Measurements from ENCODE around the gene CEBPE. TPM values are rescaled to one million over a fixed set of nuclear protein-coding genes. Genes with fewer than 3 reads are reported as not detected.

CEBPE gene
- total RNA-seq, 6 experiments from 2014 or later: not detected

GRCh38 chr14:23115918-23116317, 3.1 kb downstream of the CEBPE start:
- Mint-ChIP-seq H3K27ac (peak overlapping the region; percentile 99), H3K36me3 (ENCODE audit: low read depth) (no peaks in the 10 kb centered on the region), H3K4me1 (ENCODE audit: low read depth) (peaks cover 50% of the 10 kb centered on the region), H3K27me3 (ENCODE audit: insufficient read depth) (peaks cover 2% of the 10 kb centered on the region; the same call in 1 of the 2 replicates), H3K4me3 (peak overlapping the region; percentile 86; the same call in 1 of the 2 replicates), H3K9me3 (no peaks in the 10 kb centered on the region)
- TF ChIP-seq, protein P1, sequence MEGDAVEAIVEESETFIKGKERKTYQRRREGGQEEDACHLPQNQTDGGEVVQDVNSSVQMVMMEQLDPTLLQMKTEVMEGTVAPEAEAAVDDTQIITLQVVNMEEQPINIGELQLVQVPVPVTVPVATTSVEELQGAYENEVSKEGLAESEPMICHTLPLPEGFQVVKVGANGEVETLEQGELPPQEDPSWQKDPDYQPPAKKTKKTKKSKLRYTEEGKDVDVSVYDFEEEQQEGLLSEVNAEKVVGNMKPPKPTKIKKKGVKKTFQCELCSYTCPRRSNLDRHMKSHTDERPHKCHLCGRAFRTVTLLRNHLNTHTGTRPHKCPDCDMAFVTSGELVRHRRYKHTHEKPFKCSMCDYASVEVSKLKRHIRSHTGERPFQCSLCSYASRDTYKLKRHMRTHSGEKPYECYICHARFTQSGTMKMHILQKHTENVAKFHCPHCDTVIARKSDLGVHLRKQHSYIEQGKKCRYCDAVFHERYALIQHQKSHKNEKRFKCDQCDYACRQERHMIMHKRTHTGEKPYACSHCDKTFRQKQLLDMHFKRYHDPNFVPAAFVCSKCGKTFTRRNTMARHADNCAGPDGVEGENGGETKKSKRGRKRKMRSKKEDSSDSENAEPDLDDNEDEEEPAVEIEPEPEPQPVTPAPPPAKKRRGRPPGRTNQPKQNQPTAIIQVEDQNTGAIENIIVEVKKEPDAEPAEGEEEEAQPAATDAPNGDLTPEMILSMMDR (IDR thresholded peaks at IDR 0.05): no peak
- DNase-seq: peak; percentile 16

GRCh38 chr14:23115039-23115731, 3.9 kb downstream of the CEBPE start:
- H3K4me1 Mint-ChIP-seq (ENCODE audit: low read depth): peaks cover 43% of the 10 kb centered on the region
- H3K27me3 Mint-ChIP-seq (ENCODE audit: insufficient read depth): peaks cover 2% of the 10 kb centered on the region; the same call in 1 of the 2 replicates
- H3K9me3 Mint-ChIP-seq: no peaks in the 10 kb centered on the region
- TF ChIP-seq, protein P1 (IDR thresholded peaks at IDR 0.05): no peak
- DNase-seq: peak; percentile 97
- peak overlapping the region; percentile 99 for H3K27ac Mint-ChIP-seq
- no peaks in the 10 kb centered on the region for H3K36me3 Mint-ChIP-seq (ENCODE audit: low read depth)
- peak overlapping the region; percentile 86 for H3K4me3 Mint-ChIP-seq

GRCh38 chr14:23114669-23115038, 4.4 kb downstream of the CEBPE start:
- Mint-ChIP-seq H3K4me3 (peak overlapping the region; percentile 86), H3K27ac (peak overlapping the region; percentile 99), H3K9me3 (no peaks in the 10 kb centered on the region), H3K4me1 (ENCODE audit: low read depth) (peaks cover 41% of the 10 kb centered on the region), H3K36me3 (ENCODE audit: low read depth) (no peaks in the 10 kb centered on the region), H3K27me3 (ENCODE audit: insufficient read depth) (peaks cover 2% of the 10 kb centered on the region; the same call in 1 of the 2 replicates)
- no peak for DNase-seq
- TF ChIP-seq, protein P1 (IDR thresholded peaks at IDR 0.05): peak; percentile 59; the same call in 1 of the 2 replicates

DNA sequence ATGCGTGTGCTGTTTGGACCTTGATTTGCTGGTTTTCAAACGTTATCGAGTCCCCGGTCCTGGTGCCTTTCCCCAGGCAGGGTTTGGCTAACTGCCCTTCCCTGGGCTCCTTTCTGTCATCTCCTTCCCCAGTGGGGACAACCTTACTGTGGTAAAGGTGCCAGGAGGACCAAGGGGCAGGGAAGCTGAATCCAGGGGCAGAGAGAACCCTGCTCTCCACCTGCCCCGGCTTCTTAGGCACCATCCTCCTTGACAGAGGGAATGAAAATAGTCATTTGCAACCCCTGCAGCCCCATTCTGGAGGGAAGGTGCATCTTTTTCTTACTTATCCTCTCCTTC, 5.0 kb downstream of the CEBPE start:
- H3K4me1 Mint-ChIP-seq (ENCODE audit: low read depth): peaks cover 36% of the 10 kb centered on the region
- TF ChIP-seq, protein P1 (IDR thresholded peaks at IDR 0.05): no peak
- peak overlapping the region; percentile 86; the same call in 1 of the 2 replicates for H3K4me3 Mint-ChIP-seq
- peaks cover 2% of the 10 kb centered on the region; the same call in 1 of the 2 replicates for H3K27me3 Mint-ChIP-seq (ENCODE audit: insufficient read depth)
- H3K9me3 Mint-ChIP-seq: no peaks in the 10 kb centered on the region
- H3K36me3 Mint-ChIP-seq (ENCODE audit: low read depth): no peaks in the 10 kb centered on the region
- peak overlapping the region; percentile 99 for H3K27ac Mint-ChIP-seq
- no peak for DNase-seq

DNA sequence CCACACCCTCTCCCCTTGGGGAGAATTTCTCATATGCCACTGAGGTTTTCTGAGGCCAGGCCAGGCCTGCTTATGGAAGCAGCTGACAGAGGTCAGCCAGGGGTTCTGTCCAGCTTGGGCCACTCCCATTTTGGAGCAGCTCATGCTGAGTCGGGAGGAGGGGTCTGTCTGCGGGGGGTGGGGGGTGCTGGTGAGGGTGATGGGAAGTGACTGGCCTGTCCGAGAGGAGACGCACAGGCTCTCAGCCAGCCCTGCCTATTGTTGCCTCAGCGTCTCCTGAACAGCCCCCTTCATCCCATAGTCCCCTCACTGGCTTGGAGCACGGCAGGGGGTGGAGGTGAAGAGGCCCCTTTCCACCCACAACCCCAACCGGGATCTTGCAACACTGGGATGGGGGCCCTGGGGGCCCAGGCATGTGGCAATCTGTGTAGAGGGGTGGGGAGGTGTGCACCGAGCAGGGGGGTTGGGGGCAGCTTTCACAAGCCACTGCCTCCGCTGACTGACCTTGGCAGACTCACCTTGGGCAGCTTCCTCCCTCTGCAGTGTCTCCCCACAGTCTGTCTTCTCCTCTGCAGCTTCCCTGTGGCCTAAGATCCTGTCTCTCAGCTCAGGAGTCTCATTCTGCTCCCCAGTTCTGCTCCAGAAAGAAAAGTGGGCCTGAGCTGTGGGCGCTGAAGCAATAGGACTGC, 5.5 kb downstream of the CEBPE start:
- Mint-ChIP-seq H3K4me3 (no peak overlapping the region), H3K36me3 (ENCODE audit: low read depth) (no peaks in the 10 kb centered on the region), H3K27ac (peak overlapping the region; percentile 99), H3K9me3 (no peaks in the 10 kb centered on the region), H3K4me1 (ENCODE audit: low read depth) (peaks cover 32% of the 10 kb centered on the region), H3K27me3 (ENCODE audit: insufficient read depth) (peaks cover 2% of the 10 kb centered on the region; the same call in 1 of the 2 replicates)
- no peak for DNase-seq
- TF ChIP-seq, protein P1 (IDR thresholded peaks at IDR 0.05): no peak

All from HFFc6 (cell line).